ENCODE results near the gene PSPN.
A peak's percentile ranks its signal among the peaks of the same experiment; 100 is the strongest.

GRCh38 chr19:6393074-6393982, 17.6 kb upstream of the PSPN start, which contains the start of gene GTF2F1:
- no peak for TF ChIP-seq REST (IDR thresholded peaks at IDR 0.05; ENCODE audit: insufficient read depth in 1 of 2, low read depth in 2 of 2, low read length in 1 of 2)
- no peak for TF ChIP-seq CTCF (IDR thresholded peaks at IDR 0.05)
- TF ChIP-seq SIN3A (IDR thresholded peaks at IDR 0.05; ENCODE audit: borderline replicate concordance, insufficient read depth, low read depth, low read length), result peak; percentile 84; the same call in 1 of the 2 replicates

Data from Panc1 (cell line).